Fibroblast of the aortic adventitia (primary cell): ENCODE data around the gene TAPBP. TPM values are rescaled to one million over a fixed set of nuclear protein-coding genes. Genes with fewer than 3 reads are reported as not detected.

ENCODE experiments used
- DNase-seq: peaks from one replicate; pipeline ENCODE4 v3.0.0-alpha.2; 2010; ENCODE audit warnings: low read depth
- H3K4me3 ChIP-seq: 2 replicates; pipeline ENCODE4 v1.5.1; 2011; ENCODE audit warnings: low read depth, mild to moderate bottlenecking, control low read depth, low read length, moderate library complexity
- CTCF ChIP-seq: IDR thresholded peaks from 2 replicates; pipeline ENCODE4 v1.5.1; 2011; ENCODE audit warnings: mild to moderate bottlenecking, low read length, control low read depth, inconsistent platforms; ENCODE audit not compliant: insufficient read depth
- total RNA-seq: library from RNA; depleted of rRNA; stranded (reverse); fragments of >200 nt; gene quantifications from 2 replicates; pipeline ENCODE4 v1.2.3, GENCODE V29; 2012; ENCODE audit warnings: low replicate concordance

Gene TAPBP
- total RNA-seq, 1 donor: 50.2 TPM

- no peak for TF ChIP-seq CTCF
- no peak for DNase-seq
- H3K4me3 ChIP-seq: peak overlapping the region; percentile 58
Observed at GRCh38 chr6:33318426-33319073, 4.7 kb upstream of the TAPBP start.

DNA sequence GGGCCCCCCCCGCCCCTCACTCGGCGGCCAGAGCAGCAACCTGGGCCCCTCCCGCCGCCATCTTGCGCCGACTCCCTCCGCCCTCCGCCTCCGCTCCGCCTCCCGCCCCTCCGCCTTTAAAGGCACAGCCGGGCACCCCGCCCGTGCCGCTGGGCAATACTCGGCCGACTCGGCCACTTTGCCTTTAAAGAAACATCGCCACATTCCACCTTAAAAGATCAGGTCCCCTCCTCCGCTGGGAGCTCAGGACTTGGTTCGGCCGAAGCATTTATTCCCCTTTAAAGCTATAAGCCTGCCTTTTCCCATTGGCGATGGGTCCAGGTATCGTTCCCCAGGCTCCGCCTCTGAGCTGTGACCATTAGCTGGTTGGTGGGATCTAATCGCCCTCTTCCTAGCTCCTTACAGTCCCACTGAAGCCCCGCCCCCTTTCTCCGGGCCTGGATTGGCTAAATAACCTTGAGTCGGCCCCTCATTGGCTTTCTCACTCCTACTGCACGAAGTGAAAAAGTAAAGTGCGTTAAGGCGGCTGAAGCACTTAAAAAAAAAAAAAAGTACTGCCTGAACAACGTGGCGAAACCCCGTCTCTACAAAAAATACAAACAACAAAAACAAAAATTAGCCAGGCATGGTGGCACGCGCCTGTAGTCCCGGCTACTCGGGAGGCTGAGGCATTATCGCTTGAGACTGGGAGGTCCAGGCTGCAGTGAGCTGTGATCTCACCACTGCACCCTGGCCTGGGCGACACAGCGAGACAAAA is 4.0 kb upstream of the TAPBP start, which contains the start of gene ZBTB22:
Gene ZBTB22, minus strand, starts transcription at position 76 of the 757 bp plus-strand sequence. CDS start 828 bp downstream, outside the sequence.
- TF ChIP-seq CTCF: no peak

DNA sequence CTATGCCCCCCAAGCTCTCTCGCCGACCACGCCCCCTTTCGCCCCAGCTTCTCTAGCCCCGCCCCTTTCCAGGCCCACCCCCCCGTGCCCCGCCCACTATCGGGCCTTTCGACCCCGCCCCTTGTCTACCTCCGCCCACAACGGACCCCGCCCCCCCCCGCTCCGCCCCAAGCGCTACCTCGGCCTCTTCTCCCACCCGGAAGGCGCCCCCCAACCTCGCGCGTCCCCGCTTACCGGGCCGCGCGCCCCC is 3.5 kb upstream of the TAPBP start:
- TF ChIP-seq CTCF: no peak
- DNase-seq: no peak
- peak overlapping the region; percentile 70 for H3K4me3 ChIP-seq

More for the DNA sequence above, 4.0 kb upstream of the TAPBP start, which contains the start of gene ZBTB22:
- peak; percentile 99 for DNase-seq
- H3K4me3 ChIP-seq: peak within 1 kb of the TSS; percentile 70

DNA sequence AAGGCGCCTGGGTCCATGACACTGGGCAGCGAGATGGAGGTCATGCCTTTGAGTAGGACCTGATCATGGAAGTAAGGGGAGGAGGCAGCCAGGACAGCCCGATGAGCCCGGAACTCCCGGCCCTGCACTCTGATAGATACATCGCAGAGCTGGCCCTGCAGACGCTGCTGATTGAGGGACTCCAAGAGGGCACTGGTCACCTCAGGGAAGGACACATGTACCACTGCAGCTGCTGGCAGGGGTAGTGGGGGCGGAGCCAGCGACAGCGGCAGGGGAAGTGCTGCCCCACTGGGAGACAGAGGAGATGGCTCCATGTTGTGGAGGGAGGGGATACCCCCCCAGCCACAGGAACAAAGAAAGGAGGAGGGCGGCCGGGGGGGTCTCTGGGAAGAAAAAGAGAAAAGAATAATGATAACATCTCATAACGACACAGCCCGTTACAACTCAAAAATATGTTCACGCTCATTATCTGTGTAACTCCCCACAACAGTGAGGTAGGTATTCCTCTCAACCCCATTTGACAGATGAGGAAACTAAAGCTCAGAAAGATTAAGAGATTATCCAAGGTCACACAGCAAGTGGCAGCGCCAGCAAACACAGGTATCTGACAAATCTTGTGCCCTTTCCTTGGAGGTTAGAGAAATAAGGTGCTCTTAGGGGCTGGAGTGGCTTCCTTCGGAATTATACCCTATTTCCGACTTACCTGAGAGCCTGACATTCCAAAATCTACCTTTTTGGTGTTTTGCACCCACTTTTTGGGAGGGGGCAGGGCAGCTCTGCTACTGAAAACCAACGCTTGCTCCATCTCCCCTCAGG is 2.9 kb upstream of the TAPBP start:
- peak overlapping the region; percentile 66 for H3K4me3 ChIP-seq
- TF ChIP-seq CTCF: no peak
- DNase-seq: no peak

- no peak for DNase-seq
- H3K4me3 ChIP-seq: no peak overlapping the region
- TF ChIP-seq CTCF: no peak
Observed at GRCh38 chr6:33315793-33316602, 2.1 kb upstream of the TAPBP start.
